ENCODE results near the gene CREBBP. TPM values are rescaled to one million over a fixed set of nuclear protein-coding genes. Genes with fewer than 3 reads are reported as not detected.

The CREBBP gene
- total RNA-seq, 1 donor from 2014 or later = 37.5 TPM

DNA sequence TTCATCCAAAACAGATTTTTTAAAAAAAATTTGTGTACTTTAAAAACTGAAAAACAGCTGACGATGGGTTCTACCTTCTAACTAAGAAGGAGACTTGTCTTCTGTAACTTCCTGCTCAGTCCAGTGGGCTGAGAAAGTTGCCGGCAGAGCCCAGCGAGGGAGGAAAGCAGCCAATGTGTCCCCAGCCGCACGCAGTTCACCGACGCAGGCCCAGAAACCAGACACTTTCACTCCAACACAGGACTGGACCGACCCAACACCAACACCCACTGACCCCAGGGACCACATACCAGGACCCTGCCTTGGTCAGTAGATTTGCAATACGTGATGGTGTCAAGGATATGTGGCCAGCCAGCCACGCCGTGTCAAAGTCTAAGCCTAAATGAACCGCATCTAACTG, 188.8 kb downstream of the CREBBP start:
- no peak for FAIRE-seq
- no peak for DNase-seq (ENCODE audit: low spot score in 2 of 2)

DNA sequence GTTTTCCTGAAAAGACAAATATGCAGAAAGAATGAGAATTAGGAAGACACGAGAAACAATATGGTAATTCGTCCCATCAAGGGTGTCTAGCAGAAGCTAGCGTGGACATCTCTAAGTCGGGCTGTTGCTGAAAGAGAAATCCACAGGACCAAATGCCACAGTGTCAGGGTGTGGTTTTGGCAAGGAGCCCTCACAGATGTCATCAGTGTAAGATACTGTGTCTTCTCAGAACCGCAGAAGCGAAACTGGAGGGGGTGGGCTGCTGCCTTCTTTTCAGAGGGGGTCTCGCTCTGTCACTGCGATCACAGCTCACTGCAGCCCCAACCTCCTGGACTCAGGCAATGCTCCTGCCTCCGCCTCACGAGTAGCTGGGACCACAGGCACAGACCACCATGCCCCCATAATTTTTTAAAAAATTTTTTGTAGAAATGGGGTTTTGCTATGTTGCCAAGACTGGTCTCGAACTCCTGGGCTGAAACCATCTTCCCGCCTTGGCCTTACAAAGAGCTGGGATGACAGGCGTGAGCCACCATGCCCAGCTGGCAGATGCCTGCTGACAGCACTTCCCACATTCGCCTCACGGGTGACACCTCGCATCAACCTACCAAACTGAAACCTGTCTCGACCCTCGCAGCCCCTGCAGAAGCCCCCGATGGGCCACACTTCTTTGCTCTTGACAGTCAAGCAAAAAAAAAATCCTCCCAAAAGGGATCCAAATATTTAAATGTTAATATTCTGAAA, 189.4 kb downstream of the CREBBP start:
- FAIRE-seq (no peak), DNase-seq (ENCODE audit: low spot score in 2 of 2) (no peak)

GRCh38 chr16:3690470-3690928, 190.0 kb downstream of the CREBBP start:
- FAIRE-seq (no peak), DNase-seq (ENCODE audit: low spot score in 2 of 2) (peak; percentile 73 to 91)

DNA sequence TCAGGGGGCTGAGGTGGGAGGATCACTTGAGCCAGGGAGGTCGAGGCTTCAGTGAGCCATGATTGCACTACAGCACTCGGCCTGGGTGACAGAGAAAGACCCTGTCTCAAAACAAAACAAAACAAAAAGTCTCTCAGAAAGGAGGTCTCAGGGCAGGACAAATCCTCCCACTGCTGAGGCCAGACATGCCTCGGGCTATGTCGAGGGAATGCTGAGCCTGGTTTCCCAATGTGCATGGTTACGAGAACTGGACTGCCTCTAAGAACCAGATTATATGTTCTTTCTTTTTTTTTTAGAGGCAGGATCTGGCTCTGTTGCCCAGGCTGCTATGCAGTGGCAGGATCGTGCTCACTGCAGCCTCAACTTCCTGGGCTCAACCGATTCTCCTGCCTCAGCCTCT, 190.8 kb downstream of the CREBBP start:
- FAIRE-seq = no peak
- DNase-seq (ENCODE audit: low spot score in 2 of 2) = no peak

GRCh38 chr16:3687792-3688191, 192.7 kb downstream of the CREBBP start:
- DNase-seq (ENCODE audit: low spot score in 2 of 2) (no peak), FAIRE-seq (no peak)

GRCh38 chr16:3687021-3687420, 193.5 kb downstream of the CREBBP start:
- DNase-seq (ENCODE audit: low spot score in 2 of 2) = no peak
- no peak for FAIRE-seq

GRCh38 chr16:3681206-3681605, 199.3 kb downstream of the CREBBP start:
- no peak for DNase-seq (ENCODE audit: low spot score in 2 of 2)

GRCh38 chr16:3677994-3678393, 202.5 kb downstream of the CREBBP start:
- DNase-seq (ENCODE audit: low spot score in 2 of 2) (no peak), FAIRE-seq (no peak)

More at GRCh38 chr16:3681206-3681605, 199.3 kb downstream of the CREBBP start:
- FAIRE-seq = no peak

- no peak for DNase-seq (ENCODE audit: low spot score in 2 of 2)
These were observed 204.8 kb downstream of the CREBBP start for GRCh38 chr16:3675601-3676130.

More at GRCh38 chr16:3675601-3676130, 204.8 kb downstream of the CREBBP start:
- FAIRE-seq = no peak

Other genes starting within 250 kb of the CREBBP start
- gene DNASE1, start 226.0 kb downstream of the CREBBP start, total RNA-seq = 25.7 TPM
- 77.9 TPM for gene TRAP1, start 163.2 kb downstream of the CREBBP start, total RNA-seq
- gene ADCY9, start 235.7 kb upstream of the CREBBP start, total RNA-seq = 6.5 TPM